GM12892 (cell line): ENCODE data around the gene ADAMTS16.

Experiments
- DNase-seq: peaks from one replicate; pipeline ENCODE4 v3.0.0; 2011; ENCODE audit not compliant: insufficient read length
- FAIRE-seq: peaks from 2 replicates; lab custom pipeline; 2011; peaks lifted over from hg19 to GRCh38; lab: Jason Lieb, UNC
- POLR2A ChIP-seq: IDR thresholded peaks from 2 replicates; pipeline ENCODE4 v1.6.1; 2011; ENCODE audit warnings: low read depth, low read length, control low read depth
- POLR2AphosphoS5 ChIP-seq: IDR thresholded peaks from 2 replicates; pipeline ENCODE4 v1.6.1; 2011; ENCODE audit warnings: low read depth, low read length, control low read depth
- TAF1 ChIP-seq: IDR thresholded peaks from 2 replicates; pipeline ENCODE4 v1.6.1; 2011; ENCODE audit warnings: low read depth, mild to moderate bottlenecking, control low read depth, low read length, borderline replicate concordance

Gene ADAMTS16

DNA sequence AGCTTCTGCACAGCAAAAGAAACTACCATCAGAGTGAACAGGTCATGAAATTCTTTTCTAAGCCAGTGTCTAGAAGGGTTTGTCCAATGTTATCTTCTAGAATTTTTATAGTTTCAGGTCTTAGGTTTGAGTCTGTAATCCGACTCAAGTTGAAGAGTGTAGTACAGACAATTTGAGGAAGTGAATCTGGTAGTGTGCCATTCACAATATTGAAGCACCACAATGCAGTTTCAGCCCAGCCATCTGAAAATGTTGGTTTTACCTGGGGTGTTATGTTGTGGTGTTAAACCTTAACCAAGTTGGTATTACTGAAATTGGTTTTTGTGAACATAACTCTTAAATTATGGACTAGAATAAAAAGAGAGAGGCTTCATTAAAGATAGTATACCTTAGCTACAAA, 77.2 kb downstream of the ADAMTS16 start:
- FAIRE-seq (peak; percentile 17), DNase-seq (no peak)
- TF ChIP-seq POLR2A (no peak), TAF1 (no peak), POLR2AphosphoS5 (no peak)

DNA sequence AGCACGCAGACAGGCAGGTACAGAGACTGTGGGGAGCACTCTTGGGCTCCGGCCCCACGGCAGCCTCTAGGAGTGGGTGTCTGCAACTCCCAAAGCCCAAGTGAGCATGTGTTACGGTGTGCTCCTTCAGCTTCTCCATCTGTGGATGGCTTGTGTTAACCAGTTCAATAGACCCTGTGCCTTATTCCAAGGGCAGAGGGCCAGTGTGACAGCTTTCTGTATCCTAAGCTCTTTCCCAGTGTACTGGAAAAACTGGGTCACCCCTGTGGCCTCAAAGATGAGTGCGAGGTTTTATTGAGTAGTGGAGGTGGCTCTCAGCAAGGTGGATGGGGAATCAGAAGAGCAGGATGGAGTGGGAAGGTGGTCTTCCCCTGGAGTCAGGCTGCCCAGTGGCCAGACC, 78.3 kb downstream of the ADAMTS16 start:
- no peak for DNase-seq
- TF ChIP-seq TAF1 (no peak), POLR2A (no peak), POLR2AphosphoS5 (no peak)
- no peak for FAIRE-seq

DNA sequence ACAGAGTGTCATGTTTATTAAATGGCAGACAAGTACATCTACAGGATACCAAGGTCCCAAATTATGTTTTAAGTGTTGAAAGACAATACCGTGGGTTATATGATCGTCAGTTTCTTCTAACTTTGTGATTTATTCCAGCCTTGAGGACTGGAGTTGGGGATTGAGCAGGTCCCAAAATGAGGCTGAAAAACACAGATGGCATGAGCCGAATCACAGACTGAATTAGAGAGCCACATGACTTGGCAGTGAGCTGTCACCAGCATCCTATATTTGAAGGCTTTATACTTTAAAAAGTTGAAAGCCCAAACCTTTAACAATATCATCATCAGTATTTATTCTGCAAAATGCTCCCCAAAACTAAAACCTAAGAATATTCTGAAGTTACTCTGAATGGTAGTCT, 79.4 kb downstream of the ADAMTS16 start:
- no peak for FAIRE-seq
- TF ChIP-seq POLR2AphosphoS5, result no peak
- TF ChIP-seq POLR2A, result no peak
- DNase-seq, result no peak

DNA sequence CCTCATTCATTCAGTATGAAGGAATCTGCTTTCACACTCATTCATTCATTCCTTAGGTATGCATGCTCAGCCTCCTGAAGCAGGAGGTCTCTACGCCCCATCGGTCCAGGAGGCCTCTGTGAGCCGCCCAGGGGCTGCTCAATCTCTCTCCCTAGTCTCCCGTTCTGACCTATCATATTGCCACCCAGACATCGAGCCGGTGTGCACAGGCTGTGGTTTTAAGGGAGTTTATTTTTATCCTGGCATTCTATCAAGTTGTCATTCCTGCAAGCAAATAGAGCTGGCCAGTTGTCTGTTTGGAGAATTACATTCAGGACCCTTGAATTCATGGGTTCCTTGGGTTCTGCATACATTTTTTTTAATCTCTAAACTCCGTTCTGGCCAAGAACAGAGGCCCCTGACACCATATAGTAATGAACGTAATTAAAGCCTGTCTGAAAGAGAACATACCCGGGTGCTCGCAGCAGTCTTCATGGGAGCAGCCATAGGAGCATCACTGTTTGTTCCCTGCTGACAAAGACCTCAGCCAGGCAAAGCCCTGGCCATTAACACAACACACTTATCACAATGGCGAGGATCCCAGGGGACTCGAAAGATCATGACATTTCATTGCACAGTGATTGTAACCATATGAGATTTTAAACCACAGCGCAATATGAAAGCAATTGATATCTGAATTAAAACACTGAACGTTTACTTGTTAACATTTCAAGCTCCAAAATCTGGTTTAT, 80.9 kb downstream of the ADAMTS16 start:
- DNase-seq, result no peak
- no peak for TF ChIP-seq TAF1
- TF ChIP-seq POLR2A, result no peak
- TF ChIP-seq POLR2AphosphoS5, result no peak
- FAIRE-seq, result no peak

DNA sequence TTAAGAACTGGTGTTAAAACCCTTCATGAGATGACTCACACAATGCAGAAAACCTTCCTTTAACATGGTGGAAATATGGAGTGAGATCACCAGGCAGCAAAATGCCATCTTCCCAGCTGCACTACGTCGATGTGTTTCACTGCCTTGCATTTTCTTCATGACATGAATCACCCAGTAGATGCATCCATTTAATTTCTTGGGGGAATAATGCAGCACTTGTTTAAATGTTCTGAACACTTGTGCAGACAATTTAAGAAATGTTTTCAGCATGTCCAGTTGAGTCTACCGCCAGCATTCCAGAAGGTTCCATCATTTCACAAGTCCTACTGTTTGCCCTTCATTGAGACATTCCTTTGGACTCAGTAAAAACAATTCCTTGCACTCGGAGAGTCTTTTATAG, 81.6 kb downstream of the ADAMTS16 start:
- FAIRE-seq, result no peak
- no peak for TF ChIP-seq TAF1
- TF ChIP-seq POLR2A, result no peak
- TF ChIP-seq POLR2AphosphoS5, result no peak
- DNase-seq, result no peak

DNA sequence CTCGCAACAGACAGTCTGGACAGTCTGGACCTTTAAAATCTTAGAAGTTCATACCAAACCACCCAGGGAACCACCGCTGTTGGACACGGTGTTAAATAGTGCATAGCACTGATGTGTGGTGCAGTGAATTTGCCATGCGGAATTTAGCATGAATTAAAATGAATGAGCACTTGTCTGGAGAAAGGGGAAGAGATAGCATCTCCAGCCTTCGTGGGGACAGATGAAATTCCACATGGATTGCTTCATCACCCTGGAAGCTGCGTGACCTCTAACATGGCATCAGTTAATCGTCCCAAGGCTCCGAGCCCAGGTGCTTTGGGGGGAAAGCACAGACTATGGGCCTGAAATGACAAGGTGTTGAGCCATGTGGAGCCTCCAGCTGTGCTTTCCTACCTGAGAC, 91.4 kb downstream of the ADAMTS16 start:
- DNase-seq (no peak), FAIRE-seq (no peak)
- TF ChIP-seq TAF1 (no peak), POLR2A (no peak), POLR2AphosphoS5 (no peak)

DNA sequence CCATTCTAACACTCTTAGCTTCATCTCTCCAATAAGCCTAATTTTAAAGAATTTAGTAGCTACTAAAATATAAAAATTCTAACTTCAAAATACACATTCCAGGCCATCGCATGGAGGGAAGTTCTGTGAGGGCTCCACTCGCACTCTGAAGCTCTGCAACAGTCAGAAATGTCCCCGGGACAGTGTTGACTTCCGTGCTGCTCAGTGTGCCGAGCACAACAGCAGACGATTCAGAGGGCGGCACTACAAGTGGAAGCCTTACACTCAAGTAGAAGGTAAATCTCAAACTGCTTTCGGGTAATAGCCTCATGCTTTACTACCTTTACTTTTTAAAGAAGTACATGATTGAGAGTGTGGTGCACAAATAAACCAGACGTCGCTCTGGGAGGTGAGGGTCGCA, 94.8 kb downstream of the ADAMTS16 start:
- TF ChIP-seq POLR2AphosphoS5 (no peak), TAF1 (no peak), POLR2A (no peak)
- FAIRE-seq, result no peak
- DNase-seq, result no peak

DNA sequence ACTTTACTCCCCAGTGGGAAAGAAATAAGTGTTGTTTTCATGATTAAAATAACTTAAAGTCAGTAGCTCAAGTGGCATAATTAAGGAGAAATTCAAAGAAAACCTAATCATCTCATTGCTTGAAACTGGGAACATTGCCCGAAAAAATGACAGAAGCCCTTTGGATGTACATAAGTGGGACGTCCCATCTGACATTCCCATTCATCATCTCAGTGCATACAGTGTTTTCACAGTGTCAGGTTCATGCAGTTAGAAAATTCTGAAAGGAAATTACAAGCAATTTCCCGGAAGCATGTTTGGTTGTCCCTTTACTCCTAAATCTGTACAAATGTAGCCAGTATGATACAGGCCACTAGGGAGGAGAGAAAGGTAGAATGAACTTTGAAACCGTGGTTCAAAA, 95.6 kb downstream of the ADAMTS16 start:
- DNase-seq (no peak), FAIRE-seq (no peak)
- TF ChIP-seq TAF1 (no peak), POLR2A (no peak), POLR2AphosphoS5 (no peak)

DNA sequence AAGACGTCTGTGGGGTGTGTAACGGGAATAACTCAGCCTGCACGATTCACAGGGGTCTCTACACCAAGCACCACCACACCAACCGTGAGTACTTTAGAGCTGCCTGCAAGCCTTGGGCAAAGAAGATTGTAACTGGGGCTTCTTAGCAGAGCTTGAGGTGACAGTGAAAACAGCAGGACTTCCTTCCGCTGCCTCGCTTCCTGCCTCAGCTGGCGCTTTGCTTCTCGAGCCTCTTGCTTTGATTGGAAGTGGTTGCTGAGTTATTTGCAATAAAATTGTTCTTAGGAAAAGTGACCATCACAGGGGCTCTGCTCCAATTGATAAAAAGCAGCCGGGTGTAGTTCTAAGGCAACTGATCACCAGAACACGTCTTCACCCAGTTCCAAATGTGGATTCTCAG, 99.1 kb downstream of the ADAMTS16 start:
- DNase-seq (no peak), FAIRE-seq (no peak)
- no peak for TF ChIP-seq POLR2A
- no peak for TF ChIP-seq TAF1
- no peak for TF ChIP-seq POLR2AphosphoS5

DNA sequence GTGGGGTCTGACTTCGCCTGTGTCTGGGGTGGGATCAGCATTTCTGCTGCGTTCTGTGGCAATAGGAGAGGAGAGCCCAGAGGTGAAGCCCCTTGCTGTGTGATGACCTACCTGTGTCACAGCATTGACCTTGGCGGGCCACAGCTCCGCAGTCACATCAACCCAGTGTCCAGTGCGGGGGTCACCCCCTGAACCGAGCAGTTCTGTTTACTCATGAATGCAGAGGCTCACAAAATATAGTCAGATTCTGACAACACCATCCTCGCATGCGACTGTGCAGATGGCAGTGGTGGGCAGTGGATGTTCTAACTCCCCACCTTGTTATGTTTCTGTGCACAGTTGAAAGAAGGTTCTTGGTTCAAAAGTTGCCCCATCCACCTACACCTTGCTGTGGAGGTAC, 100.1 kb downstream of the ADAMTS16 start:
- FAIRE-seq (no peak), DNase-seq (no peak)
- TF ChIP-seq POLR2AphosphoS5 (no peak), TAF1 (no peak), POLR2A (no peak)

DNA sequence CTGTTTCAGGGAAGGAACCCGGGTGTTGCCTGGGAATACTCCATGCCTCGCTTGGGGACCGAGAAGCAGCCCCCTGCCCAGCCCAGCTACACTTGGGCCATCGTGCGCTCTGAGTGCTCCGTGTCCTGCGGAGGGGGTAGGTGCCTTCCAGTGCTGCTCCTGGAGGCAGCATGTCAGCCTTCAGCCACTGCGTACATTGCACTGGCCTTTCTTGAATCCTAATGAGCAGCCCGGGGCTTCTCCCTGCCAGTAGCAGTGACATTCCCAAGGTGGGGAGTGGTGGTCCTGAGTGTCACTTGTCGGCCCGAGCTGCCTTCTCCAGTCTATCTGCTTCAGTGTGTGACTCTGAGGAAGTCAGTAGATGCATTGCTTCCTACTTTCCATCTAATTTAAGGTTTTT, 101.9 kb downstream of the ADAMTS16 start:
- TF ChIP-seq TAF1, result no peak
- no peak for TF ChIP-seq POLR2AphosphoS5
- no peak for TF ChIP-seq POLR2A
- FAIRE-seq, result no peak
- DNase-seq, result no peak

DNA sequence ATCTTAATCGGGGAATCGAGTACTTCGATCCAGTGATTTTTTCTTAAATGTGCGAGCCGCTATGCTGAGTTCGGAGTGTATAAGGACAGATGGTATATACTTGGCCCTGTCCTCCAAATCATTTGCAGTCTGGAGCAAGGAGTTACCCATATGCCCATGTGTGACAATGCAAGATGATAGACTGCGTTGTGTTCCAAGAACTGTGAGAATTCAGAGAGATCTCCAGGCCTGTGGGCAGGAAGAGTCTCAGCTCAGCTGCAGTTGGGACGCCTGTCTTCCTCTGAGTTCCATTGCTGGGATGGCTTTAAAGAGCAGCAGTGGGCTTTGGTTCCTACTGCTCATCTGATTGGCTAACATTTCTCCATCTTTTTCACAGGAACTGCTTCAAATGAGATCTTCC, 106.6 kb downstream of the ADAMTS16 start:
- no peak for FAIRE-seq

More for the DNA sequence above, 106.6 kb downstream of the ADAMTS16 start:
- no peak for DNase-seq
- TF ChIP-seq POLR2A (no peak), POLR2AphosphoS5 (no peak), TAF1 (no peak)
